Erythroblast (primary cell): ENCODE measurements around the gene COL2A1.

ENCODE experiments used
- DNase-seq, 2 experiments: peaks; one replicate each; lab custom pipeline; 2025; lab: John Stamatoyannopoulos, UW
- GATA1 ChIP-seq: IDR thresholded peaks from 2 replicates; pipeline ENCODE4 v1.6.1; 2011; ENCODE audit warnings: low read depth, mild to moderate bottlenecking, control low read depth, low read length, moderate library complexity
- POLR2A ChIP-seq: IDR thresholded peaks from 2 replicates; pipeline ENCODE4 v1.6.1; 2011; ENCODE audit warnings: mild to moderate bottlenecking, low read length

Gene COL2A1

GRCh38 chr12:48001505-48002413, 2.5 kb downstream of the COL2A1 start:
- no peak for TF ChIP-seq GATA1
- TF ChIP-seq POLR2A: no peak

GRCh38 chr12:48000878-48001504, 3.3 kb downstream of the COL2A1 start:
- no peak for TF ChIP-seq POLR2A
- TF ChIP-seq GATA1: no peak
- no peak for DNase-seq

More at GRCh38 chr12:48001505-48002413, 2.5 kb downstream of the COL2A1 start:
- no peak for DNase-seq

- no peak for DNase-seq
Measured at GRCh38 chr12:47999816-48000215, 4.5 kb downstream of the COL2A1 start.

GRCh38 chr12:47997321-47997720, 7.0 kb downstream of the COL2A1 start:
- DNase-seq: no peak
- TF ChIP-seq GATA1 (no peak), POLR2A (no peak)

More at GRCh38 chr12:47999816-48000215, 4.5 kb downstream of the COL2A1 start:
- no peak for TF ChIP-seq POLR2A
- no peak for TF ChIP-seq GATA1

GRCh38 chr12:47995981-47996401, 8.3 kb downstream of the COL2A1 start:
- no peak for DNase-seq
- TF ChIP-seq POLR2A (no peak), GATA1 (no peak)

GRCh38 chr12:47993491-47993890, 10.8 kb downstream of the COL2A1 start:
- DNase-seq: no peak
- no peak for TF ChIP-seq POLR2A
- no peak for TF ChIP-seq GATA1

- no peak for TF ChIP-seq POLR2A
- no peak for TF ChIP-seq GATA1
- DNase-seq: no peak
Measured at GRCh38 chr12:47992776-47993175, 11.5 kb downstream of the COL2A1 start.

- TF ChIP-seq POLR2A (no peak), GATA1 (no peak)
- DNase-seq: no peak
Measured at GRCh38 chr12:47991106-47992061, 12.9 kb downstream of the COL2A1 start.

- no peak for DNase-seq
- no peak for TF ChIP-seq POLR2A
- TF ChIP-seq GATA1: no peak
Measured at GRCh38 chr12:47990351-47991105, 13.7 kb downstream of the COL2A1 start.

GRCh38 chr12:47989666-47990065, 14.6 kb downstream of the COL2A1 start:
- DNase-seq: no peak
- TF ChIP-seq POLR2A (no peak), GATA1 (no peak)

GRCh38 chr12:47989023-47989417, 15.3 kb downstream of the COL2A1 start:
- no peak for DNase-seq
- TF ChIP-seq GATA1 (no peak), POLR2A (no peak)
